Esophagus mucosa (tissue), 1 donor: ENCODE data around the gene RAMP3. TPM values are rescaled to one million over a fixed set of nuclear protein-coding genes. Genes with fewer than 3 reads are reported as not detected.
"Not testable (repeated sequence)": the region's sequence is repeated elsewhere in the genome, so short reads cannot be mapped to it uniquely, and the experiment has no call there.

Source experiments
- ATAC-seq: fragments of 200-7000 bp; cut with Tn5 transposase; one replicate; pipeline ENCODE4 v1.9.1; 2020
- total RNA-seq: library from RNA; stranded (reverse); gene quantifications from one replicate; pipeline ENCODE4 v1.2.4, GENCODE V29; 2023
- donor health status: DM: yes; HTN: yes; CAD: no.

Gene RAMP3
- total RNA-seq, 1 donor from 2014 or later = 7.8 TPM

DNA sequence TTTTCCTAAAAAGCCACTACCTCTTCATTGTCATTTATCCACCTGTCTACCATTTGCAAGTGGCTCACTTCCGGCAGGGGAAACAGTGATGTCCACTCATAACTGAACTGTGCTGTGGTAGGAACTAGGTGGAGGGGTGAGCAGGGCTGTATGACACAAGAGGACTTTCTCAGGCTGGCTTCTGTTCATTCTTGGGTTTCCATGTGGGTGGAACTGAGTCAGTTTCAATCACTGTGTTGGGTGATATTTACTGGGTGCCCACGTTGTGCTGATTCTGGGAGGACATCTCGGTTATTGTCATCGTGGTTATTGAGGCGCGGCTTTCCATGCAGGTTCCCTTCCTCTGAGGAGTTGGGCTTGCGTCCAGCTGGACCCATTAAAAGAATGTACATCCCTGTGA, 38.8 kb downstream of the RAMP3 start:
- ATAC-seq = no peak

DNA sequence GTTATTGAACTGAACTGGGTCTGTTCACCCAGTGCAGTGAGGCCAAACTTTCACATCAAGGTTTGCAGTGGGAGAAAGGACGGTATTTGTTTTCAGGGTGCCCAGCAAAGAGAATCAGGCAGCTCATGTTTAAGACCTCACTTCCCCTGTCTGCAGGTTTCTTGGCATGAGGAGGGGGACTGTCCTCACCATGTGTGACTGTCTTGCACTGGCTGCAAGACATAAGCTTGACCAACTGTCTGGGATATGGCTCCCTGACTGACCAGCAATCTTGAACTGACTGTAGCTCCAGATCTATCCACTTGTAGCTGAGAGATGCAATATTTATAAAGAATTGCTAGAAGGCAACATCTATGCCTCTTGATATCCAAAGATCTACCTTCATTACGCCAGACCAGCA, 39.9 kb downstream of the RAMP3 start:
- ATAC-seq = no peak

GRCh38 chr7:45198986-45199385, 41.4 kb downstream of the RAMP3 start:
- no peak for ATAC-seq

DNA sequence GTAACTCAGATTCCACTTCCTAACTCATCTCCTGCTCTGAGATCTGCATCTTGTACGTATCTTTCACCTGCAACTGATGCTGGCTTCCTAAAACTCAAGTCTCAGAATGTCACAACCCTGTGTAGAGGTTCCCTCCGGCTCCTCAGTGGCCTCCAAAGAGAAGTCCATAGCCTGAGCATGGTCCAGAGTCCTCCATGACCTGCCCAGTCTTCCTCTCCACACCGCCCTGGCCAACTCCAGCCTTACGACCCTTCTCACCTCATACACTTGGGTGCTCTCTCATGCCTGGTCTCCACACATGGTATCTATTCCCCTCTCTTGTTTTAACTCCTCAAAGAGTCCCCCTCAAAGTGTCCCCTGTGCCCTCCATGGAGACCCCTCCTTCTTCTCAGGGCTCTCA, 41.9 kb downstream of the RAMP3 start:
- ATAC-seq = no peak

DNA sequence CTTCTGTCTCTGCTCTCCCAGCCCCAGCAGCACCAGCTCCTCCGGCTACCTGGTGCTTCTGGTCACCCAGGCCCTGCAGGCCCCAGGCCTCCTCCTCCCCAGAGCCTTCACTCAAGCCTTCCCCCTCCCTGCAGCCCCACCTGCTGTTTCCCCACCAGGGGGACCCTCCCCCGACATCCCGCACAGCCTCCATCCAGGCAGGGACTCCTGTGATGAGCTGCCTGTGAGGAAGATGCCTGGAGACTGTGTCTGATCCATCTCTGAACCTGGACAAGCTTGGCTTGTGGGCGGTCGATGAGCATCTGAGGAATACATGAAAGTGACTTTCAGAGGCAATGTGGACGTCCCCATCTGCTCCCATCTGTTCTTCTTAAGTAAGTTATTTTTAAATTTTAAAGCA, 45.0 kb downstream of the RAMP3 start:
- no peak for ATAC-seq

- no peak for ATAC-seq
Observed at GRCh38 chr7:45203036-45203435, 45.4 kb downstream of the RAMP3 start.

GRCh38 chr7:45203459-45203858, 45.9 kb downstream of the RAMP3 start:
- ATAC-seq = no peak

DNA sequence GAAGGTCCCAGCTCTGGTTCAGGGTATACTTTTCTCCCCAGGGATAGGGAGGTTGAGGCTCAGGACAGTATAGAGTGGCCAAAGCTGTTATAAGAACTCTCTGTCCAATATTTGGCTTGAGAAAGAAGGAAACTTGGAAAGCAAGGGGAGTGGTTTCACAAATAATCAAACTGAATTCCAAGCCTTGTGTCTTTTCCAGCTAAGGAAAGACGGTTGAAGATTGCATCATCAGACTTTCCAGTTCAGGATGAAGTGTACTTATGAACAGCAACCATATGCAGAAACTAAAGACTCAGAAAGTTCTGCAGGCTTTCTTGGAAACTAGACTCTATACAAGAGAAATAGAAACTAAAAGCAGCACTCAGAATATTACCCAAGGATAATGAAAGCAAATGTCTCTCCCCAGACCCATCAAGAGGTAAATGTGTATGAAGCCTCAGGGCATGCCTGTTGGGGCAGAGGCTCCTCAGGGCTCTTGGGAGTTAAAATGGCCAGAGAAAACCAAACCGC, 46.4 kb downstream of the RAMP3 start:
- ATAC-seq = peak; percentile 36

DNA sequence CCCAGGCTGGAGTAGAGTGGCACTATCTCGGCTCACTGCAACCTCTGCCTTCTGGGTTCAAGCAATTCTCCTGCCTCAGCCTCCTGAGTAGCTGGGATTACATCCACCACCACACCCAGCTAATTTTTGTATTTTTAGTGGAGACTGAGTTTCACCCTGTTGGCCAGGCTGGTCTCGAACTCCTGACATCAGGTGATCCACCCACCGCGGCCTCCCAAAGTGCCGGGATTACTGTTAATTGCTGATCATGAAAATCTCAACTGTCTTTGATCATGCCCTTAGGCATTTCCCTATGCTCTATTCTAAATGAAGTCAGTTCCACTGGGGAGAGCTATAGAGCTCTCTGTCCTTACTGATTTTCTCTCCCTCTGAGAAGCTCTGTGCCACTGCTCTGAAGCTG, 48.7 kb downstream of the RAMP3 start:
- not testable (repeated sequence) for ATAC-seq

DNA sequence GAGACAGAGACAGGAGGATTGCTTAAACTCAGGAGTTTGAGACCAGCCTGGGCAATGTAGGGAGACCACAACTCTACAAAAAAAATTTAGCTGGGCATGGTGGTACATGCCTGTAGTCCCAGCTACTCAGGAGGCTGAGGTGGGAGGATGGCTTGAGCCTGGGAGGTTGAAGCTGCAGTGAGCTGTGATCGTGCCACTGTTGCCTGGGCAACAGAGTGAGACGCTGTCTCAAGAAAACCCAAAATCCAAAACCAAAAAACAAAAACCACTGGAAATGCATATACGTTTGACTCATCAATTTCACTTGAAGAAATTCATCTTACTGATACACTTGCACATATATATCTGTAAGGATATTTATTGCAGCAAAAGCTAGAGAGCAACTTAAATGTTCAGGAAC, 52.3 kb downstream of the RAMP3 start:
- not testable (repeated sequence) for ATAC-seq

- peak; percentile 61 for ATAC-seq
Observed at GRCh38 chr7:45211066-45211465, 53.5 kb downstream of the RAMP3 start.

DNA sequence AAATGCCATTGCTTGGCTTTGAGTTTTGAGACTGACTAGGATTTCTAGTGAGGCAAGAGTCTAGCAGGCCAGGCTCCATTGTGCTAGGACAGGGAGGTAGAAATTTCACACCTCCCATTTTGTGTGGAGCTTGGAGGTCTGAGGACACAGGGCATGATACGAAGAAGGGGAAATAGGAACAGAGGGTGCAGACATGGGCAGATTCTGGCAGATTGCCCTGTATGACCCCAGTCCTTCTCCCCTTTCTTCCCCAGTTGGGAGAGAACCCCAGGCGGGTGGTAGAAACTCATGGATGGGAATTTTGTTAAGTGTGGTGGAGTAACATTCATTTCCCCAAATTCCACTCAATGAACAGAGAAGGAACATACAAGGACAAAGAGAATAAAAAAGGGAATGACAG, 54.4 kb downstream of the RAMP3 start:
- ATAC-seq = no peak

DNA sequence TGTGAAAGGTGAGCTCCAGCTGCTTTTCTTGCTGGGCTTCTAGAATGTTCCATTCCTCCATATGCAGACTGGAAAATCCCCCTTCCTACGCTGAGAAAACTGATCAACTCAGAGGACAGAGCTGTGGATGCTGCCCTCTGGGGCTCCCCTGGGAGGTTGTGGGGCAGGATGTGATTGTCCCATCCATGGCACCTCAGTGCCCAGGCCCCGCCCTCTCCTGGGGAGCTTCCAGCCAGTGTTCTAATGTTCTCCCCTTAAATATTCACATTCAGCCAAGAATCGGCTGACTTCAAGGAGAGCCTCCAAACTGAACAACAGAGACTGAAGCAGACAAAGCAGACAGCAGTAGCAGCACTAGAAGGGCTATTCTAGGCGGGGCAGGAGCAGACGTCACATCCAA, 55.0 kb downstream of the RAMP3 start:
- no peak for ATAC-seq

GRCh38 chr7:45215601-45216062, 58.0 kb downstream of the RAMP3 start:
- no peak for ATAC-seq

GRCh38 chr7:45216181-45216580, 58.6 kb downstream of the RAMP3 start:
- no peak for ATAC-seq

DNA sequence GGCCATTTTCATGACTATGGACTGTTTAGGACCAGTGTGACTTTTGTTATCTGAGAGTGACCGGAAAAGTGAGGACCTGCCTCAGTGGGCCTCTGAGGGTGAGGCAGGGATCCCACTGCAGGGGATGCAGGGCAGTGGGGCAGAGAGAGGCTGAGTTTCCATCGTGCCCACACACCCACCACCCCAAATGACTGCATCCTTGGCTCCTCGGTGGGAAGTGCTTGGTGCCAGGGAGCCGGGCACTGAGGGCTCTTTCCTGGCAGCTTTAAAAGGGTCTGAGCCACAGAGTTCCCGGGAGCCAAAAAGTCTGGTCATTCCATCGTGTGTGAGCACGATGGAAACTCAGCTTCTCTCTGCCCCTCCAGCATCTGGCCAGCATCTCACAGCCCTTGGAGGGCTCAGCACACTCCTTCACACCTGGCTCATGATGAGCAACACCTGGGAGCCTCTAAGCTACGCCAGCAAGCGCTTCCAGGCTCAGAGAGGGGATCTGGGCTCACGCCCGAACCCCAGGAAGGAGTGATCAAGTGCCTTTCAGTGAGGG, 59.1 kb downstream of the RAMP3 start:
- no peak for ATAC-seq

DNA sequence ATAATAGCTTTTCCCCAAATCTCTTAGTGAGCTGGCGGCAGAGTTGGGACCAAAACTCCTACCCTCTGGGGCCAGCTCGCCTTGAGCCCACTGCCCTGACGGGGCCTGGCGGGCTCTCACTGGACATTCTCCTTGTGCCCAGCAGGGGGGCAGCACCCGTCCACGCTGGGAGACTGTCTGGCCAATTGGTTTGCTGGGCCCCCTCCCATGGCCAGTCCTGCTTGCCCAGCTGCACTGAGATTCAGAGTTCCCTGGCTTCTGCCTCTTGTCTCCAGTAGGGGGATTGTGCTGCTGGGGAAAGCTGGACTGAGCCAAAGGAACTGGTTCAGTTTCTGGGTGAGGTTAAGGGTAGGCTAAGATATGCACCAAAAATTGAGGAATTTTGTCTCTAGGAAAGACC, 59.8 kb downstream of the RAMP3 start:
- ATAC-seq = peak; percentile 17

DNA sequence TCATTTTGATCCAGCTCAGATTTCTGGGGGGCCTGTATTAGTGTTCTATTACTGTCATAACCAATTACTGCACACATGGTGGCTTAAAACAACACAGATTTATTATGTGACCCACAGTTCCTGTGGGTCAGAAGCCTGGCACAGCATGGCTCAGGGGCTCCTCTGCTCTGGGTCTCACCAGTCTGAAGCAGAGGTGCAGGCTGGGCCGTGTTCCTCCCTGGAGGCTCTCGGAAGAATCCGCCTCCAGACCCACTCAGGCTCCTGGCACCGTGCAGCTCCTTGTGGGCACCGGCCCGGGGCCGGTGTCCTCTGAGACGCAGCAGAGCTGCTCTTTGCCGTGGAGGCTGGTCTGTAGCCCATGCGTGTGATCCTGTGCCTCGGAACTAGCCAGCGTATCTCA, 61.5 kb downstream of the RAMP3 start:
- no peak for ATAC-seq

DNA sequence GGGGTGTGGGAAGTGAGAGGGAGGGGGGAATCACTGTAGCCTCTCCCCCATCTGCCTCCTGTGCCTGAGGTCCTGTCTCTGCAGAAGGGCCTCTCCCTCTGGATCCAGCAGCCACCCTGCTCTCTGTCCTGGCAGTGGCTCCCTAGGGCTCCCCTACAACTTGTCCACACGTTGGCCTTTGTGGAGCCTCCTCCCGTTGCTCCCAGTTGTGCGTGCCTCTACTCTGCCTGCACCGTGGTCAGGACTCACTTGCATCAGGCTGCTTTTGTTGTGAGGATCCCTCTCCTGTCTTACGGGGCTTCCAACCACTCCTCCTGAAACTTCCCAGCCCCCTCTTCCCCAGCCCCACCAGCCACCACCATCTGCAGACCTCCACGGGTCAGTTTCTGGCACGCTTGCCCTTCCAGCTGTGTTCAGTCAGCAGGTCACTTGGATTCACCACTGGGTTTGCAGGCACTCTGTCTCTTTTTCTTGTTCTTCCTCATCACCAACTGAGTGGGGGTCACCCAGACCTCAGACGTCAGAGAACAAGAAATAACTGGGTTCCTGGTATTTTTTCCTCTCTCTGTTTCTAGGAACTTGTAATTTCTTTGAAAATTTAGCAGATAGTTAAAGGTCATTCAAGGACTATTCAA, 62.3 kb downstream of the RAMP3 start:
- ATAC-seq = no peak

DNA sequence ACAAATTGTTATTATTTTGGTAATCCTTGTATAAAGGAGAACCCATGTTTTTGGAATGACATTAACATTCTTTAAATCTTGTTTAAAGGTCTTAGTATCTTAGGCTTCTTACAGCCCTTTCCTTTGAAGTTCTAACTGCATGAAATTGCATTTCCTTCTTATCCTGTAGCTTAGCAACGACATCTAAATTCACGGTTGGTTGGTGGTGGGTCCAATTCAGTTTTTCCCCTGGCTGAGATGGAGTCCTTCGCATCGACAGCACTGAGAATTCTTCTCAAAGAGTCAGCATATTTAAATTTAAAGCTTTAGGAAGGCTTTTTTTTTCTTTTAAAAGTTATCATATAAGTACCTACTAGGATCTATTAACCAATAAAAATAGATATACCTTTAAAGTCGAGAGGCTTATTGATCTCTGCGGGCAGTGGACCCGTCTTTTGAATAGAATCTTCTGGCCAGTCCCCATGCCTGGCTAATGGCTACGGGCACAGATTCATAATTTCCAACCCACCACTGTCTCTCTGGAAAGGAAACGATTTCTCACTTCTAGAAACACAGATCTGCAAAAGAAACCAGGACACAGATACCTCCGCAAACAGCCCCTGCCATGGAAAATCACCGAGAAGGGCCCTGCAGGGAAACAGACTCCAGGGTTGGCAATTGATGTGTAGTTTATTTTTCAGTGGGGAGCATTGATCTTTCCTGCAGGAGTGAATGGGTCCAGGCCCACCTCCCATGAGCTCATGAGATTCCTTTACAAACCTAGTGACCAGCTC, 63.4 kb downstream of the RAMP3 start:
- no peak for ATAC-seq

DNA sequence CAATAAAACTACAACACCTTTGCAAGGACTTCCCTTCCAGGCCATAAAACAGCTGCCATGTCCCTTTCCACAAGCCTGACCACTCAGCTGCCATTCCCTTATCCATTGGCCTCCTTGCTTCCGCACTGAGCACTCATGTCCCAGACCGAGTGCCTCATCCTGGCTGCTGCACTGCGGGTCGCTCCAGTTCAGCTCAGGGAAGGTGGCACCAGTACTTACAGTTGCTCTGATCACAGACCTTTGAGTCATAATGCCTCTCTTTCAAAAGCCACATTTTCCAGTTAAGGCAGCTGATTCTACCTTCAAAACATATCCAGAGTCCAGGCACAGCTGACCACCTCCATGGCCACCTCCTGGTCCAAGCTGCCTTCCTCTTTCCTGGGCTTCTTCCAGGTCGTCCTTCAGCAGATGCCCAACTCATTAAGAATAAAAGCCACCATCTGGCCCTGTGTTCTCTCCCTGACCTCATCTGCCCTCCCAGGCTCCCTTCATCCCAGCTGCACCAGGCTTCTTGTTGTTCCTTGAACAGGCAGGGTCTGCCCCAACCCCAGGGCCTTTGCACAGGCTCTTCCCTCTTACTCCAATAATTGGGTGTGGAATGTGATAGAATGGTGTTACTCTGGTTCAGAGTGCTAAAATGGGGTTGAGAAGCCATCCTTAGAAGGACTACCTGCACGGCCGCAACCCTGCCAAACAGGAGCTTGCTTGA, 64.5 kb downstream of the RAMP3 start:
- no peak for ATAC-seq

- no peak for ATAC-seq
Observed at GRCh38 chr7:45223078-45223477, 65.5 kb downstream of the RAMP3 start.
